ENCODE results near the gene USP31. TPM values are rescaled to one million over a fixed set of nuclear protein-coding genes. Genes with fewer than 3 reads are reported as not detected.
"Not testable (repeated sequence)": the region's sequence is repeated elsewhere in the genome, so short reads cannot be mapped to it uniquely, and the experiment has no call there.

Gene USP31
- total RNA-seq, 2 donors from 2014 or later = 24.0 to 31.1 TPM

DNA sequence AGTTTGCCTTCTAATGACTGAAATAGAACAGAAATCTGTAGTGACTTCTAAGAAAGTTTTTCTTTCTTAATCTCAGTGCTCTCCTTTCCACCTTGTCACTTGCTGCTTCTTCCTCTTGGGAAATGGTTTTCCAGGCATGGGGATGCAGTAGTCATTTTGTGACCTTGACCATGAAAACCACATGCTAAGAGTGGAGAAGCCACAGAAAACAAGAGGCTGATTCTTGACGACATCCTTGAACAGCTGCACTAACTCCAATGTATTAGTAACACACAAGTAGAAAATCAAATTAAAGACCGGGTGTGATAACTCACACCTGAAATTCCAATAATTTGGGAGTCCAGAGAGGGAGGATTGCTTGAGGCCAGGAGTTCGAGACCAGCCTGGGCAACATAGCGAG, 15.5 kb upstream of the USP31 start:
- intact Hi-C loops (cut with DNase I) = no loop called here
- ATAC-seq = no peak
- DNase-seq = no peak

DNA sequence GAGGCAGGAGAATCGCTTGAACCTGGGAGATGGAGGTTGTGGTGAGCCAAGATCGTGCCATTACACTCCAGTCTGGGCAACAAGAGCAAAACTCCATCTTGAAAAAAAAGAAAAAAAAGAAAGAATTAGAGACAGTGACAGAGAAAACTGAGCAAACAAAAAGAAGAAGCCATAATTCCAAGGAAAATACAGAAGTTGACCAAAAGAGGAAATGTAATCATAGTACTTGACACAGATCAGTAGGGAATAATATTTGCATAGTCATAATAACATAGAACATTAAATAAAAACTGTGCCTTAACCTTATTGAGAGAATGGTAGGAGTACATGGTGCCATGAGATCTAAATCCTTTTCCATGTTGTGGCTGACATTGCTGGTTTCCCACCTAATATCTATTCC, 14.7 kb upstream of the USP31 start:
- no peak for ATAC-seq
- intact Hi-C loops (cut with DNase I) = no loop called here
- DNase-seq = no peak

DNA sequence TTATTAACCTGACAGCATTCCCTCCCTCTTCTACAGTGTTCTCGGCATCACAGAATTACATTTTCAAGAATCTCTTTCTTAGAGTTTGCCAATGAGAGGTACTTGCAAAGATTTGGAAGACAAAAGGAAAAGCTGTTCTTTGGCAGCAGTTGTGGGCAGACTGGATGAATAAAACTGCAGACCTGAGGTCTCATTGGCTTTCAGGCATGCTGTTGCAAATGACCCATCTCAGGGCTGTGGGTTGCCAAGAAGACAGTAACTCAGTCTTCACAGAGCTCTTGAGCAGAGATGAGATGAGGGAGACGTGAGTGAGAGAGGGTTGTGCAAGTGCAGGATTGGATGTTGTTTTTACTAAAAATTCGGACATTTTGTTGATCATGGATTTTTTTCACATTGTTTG, 11.3 kb upstream of the USP31 start:
- no peak for DNase-seq
- intact Hi-C loops (cut with DNase I) = no loop called here
- ATAC-seq = no peak

DNA sequence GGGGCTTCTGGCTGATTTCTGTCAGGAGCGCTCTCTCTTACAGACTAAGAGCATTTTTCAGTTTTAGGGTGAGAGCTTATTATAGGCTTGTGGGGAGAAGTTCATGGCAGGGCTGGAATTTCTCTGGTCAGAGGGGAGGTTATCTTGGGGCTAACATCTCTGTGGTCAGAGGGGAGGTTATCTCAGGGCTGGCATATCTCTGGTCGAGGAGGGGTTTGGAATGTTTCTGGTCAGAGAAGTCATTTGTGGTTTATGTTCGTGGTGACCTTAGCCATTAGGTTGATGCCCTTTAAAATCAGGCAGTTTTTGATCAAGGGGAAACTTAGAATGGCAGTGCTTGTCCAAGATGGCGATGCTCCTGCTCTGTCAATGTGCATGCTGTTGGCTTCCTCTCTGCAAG, 10.8 kb upstream of the USP31 start:
- DNase-seq (no peak), ATAC-seq (no peak)
- intact Hi-C loops (cut with DNase I) = no loop called here

DNA sequence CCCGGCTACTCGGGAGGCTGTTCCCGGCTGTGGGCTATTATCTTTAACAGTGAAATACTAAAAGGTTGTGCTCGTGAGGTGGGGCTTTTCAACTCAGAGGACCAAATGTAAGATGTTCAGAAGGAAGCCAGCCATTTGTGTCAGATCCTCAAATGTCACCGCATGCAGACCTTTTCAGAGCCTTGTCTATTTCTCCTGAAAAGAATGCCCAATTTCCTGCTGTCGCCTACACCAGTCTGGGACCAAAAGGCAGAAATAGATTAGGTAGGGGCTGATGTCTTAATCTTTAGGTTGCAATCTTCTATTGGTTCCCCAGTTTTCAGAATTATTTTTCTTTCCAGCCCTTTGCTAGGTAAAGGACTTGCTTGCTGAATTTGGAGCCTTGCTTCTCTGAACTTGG, 8.9 kb upstream of the USP31 start:
- DNase-seq = no peak
- ATAC-seq = no peak
- intact Hi-C loops (cut with DNase I) = no loop called here

DNA sequence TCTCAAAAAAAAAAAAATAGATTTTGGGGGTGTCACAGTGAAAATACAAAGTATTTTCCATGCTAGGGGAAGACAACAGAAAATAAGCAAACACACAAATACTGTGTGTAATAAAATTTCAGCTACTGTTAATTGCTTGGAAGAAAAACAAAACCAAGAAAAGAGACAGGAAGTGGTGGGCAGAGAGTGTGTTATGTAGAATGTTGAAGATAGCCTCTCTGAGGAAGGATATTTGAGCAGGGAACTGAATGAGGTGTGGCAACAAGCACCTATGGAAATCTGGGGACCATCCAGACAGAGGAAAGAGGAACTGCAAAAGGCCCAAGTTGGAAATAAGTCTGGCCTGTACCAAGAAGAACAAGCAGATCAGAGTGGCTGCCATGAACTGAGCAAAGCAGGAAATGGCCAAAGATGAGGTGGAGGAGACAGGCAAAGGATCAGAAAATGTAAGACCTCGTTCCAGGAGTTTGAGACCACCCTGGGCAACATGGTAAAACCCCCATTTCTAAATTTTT, 7.8 kb upstream of the USP31 start:
- intact Hi-C loops (cut with DNase I) = no loop called here
- DNase-seq (no peak), ATAC-seq (no peak)

DNA sequence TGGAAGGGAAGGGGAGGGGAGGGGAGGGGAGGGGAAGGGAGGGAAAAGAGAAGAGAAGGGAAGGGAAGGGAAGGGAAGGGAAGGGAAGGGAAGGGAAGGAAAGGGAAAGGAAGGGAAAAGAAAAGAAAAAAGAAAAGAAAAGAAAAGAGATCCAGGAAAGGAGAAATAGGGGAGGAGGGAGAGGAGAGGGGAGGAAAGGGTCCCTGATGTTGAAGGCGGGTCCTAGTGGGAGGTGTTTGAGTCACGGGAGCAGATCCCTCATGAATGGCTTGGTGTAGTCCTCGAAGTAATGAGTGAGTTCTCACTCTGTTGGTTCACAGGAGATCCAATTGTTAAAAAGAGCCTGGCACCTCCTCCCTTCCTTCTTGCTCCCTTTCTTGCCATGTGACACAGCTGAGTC, 6.9 kb upstream of the USP31 start:
- intact Hi-C loops (cut with DNase I) = no loop called here
- ATAC-seq = no peak

DNA sequence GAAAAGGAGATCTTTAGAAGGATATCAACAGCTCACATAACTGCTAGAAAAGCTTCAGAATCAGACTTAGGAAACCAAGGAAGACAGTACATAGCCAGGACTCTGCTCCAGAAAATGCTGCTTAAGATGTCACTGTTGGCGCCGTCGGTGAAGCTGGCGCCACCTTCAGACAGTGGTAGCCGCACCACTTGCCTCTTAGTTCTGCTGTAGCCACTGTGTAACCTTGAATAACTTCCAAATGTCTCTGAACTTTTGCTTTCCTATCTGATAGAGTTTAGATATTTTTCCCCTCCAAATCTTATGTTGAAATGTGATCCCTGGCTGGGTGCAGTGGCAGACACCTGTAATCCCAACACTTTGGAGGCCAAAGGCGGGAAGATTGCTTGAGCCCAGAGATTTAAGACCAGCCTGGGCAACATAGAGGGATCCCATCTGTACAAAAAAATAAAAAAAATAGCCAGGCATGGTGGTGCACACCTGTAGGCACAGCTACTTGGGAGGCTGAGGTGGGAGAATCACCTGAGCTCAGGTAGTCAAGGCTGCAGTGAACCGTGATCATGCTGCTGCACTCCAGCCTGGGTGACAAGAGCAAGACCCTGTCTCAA, 6.3 kb upstream of the USP31 start:
- DNase-seq (no peak), ATAC-seq (peak in 1 of 2 donors; percentile 51)
- intact Hi-C loops (cut with DNase I) = no loop called here

More for the DNA sequence above, 6.9 kb upstream of the USP31 start:
- no peak for DNase-seq

DNA sequence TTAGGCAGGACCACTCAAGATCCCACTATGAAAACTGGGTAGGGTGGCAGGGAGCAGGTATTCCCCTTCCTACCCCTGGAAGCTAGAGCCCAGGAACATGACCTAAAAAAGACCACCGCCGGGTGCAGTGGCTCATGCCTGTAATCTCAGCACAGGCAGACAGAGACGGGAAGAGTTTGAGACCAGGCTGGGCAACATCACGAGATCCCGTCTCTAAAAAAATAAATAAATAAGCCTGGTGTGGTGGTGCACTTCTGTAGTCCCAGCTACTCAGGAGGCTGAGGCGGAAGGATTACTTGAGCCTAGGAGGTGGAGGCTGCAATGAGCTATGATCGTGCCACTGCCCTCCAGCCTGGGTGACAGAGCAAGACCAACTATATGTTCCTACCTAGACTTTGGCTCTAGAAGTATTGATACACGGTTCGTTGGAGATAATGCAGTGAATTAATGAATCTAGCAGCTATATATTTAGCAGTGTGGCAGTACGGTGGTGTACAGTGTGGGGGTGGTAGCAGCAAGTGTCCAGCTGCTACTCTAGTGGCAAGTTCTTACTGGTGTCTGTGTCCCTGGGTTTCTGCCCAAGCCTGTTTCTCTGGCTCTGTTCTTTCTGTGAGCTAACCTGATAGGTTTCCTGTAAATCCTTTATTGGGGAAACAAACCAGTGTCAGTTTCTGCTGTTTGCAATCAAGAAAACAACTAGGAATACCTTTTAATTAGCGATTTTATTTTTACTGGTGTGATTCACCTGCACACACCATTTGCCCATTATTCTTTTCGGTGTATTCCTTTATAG, 3.3 kb upstream of the USP31 start:
- ATAC-seq = no peak
- intact Hi-C loops (cut with DNase I) = no loop called here

DNA sequence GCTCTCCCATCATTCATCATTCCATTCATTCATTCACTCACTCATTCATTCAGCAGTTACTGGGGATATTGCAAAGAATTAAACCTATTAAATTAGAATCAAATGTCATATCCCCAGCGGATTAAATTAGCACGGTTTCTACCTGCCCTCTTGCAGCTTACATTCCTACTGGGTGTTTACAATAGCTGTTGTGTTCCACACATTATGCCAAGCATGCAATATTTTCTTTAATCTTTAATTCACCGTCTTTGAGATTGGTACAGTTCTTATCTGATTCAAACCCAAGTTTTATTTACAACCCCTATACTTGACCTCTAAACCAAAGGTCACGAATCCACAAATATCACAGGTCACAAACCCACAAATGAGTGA, 727 bp upstream of the USP31 start:
- ATAC-seq (no peak), DNase-seq (no peak)
- intact Hi-C loops (cut with DNase I) = loop anchor here (5.0 kb wide), 2 partner anchors 43 to 78 kb away; no protein-coding TSS in a partner anchor

More for the DNA sequence above, 3.3 kb upstream of the USP31 start:
- DNase-seq = no peak

DNA sequence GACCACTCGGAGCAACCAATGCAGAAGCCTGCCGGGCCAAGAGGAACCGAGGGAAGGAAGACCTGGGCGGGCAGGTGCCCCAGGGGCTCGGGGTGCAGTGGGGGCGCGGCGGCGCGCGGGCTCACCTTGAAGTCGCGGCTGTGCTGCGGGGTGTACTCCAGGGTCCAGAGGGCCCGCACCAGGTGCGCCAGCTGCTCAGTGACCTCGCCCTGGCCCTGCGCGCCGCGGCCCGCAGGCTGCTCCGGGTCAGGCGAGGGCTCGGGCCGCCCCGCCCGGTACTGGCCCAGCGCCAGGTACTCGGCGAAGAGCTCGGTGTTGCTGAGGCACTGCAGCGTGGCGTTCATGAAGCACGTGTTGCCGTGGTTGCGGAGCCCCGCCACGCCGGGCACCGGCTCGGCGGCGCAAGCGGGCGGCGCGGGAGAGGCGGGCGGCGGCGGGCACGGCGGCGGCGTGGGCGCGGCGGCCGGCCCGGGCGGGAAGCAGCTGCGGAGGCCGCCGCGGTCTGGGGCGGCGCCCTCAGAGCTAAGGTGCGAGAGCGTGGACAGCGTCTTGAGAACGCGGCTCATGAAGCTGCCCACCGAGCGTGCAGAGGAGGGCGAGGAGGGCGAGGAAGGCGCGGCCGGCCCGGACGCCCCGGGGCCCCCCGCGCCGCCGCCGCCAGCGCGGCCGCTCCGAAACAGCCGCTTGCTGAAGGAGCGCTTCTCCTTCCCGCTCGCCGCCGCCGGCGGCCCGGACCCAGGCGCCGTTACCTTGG, 562 bp downstream of the USP31 start:
- ATAC-seq (peak; percentile 48 to 56), DNase-seq (peak; percentile 79)
- intact Hi-C loops (cut with DNase I) = loop anchor here (5.0 kb wide), 2 partner anchors 41 to 76 kb away; no protein-coding TSS in a partner anchor

DNA sequence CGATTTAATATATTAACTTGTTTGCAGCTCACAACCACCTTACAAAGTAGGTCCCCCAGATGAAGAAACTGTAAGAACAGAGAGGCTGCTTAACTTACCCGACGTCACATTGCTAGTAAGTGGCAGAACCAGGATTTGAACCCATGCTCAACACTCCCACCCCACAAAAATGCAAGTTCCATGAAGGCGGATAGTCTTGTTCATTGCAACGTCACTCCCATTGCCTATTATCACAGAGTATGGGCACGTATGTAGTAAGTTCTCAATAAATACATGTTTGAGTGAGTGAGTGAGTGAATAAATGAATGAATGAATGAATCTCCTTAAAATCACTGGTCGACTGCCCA, 1.1 kb downstream of the USP31 start:
- intact Hi-C loops (cut with DNase I) = loop anchor here (5.0 kb wide), 2 partner anchors 41 to 76 kb away; no protein-coding TSS in a partner anchor
- DNase-seq = no peak
- no peak for ATAC-seq

DNA sequence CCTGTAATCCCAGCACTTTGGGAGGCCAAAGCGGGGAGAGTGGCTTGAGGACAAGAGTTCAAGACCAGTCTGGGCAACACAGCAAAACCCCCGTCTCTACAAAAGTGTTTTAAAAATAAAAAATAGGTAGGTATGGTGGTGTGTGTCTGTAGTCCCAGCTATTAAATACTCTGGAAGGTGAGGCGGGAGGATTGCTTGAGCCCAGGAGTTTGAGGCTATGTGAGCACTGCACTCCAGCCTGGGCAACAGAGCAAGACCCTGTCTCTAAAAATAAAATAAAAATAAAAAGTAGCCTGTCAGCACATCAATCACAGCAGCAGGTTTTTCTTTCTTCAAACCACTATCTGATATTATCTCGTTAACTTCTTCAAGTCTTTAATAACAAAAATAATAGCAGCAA, 1.6 kb downstream of the USP31 start:
- intact Hi-C loops (cut with DNase I) = loop anchor here (5.0 kb wide), 2 partner anchors 40 to 75 kb away; no protein-coding TSS in a partner anchor
- ATAC-seq (no peak), DNase-seq (no peak)

DNA sequence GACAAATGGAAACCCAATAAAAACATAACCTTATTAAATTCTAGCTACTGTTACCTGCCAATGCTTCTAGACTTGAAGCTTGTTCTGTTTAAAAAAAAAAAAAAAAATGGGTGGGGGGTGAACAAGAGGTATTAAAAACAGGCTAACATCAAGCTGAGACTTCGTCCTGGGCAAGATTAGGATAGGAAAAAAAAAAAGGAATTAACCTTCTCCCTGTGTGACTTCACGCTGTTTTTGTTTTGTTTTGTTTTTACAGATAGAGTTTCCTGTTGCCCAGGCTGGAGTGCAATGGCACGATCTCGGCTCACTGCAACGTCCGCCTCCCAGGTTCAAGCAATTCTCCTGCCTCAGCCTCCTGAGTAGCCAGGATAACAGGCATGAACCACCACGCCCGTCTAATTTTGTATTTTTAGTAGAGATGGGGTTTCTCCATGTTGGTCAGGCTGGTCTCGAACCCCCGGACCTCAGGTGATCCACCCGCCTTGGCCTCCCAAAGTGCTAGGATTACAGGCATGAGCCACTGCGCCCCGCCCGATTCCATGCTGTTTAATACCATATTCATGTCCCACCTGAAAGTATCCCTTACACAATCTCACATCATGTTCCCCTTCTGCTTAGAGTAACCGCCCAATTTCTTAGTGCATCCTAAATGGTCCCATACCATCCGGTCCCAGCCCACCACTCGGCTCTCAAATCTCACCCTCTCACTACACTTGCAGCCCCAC, 2.2 kb downstream of the USP31 start:
- ATAC-seq (no peak), DNase-seq (no peak)
- intact Hi-C loops (cut with DNase I) = loop anchor here (5.0 kb wide), 2 partner anchors 40 to 75 kb away; no protein-coding TSS in a partner anchor

DNA sequence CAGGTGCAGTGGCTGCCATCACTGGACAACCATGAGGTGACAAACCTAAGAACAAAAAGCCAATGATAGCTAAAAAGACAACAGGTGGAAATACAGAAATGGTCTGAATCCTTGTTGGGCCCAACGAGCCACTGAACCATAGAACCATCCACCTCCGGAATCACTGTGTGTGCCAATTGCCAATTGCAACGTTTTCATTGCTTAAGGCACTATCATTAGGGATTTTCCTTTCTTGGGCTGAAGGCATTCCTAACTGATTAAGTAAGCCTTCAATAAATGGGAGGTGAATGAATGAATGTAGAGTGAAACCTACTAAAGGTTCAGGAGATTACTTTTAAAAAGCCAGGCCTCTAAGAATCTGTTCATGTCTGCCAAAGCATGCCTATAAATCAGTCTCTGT, 3.6 kb downstream of the USP31 start:
- no peak for DNase-seq
- ATAC-seq = no peak
- intact Hi-C loops (cut with DNase I) = loop anchor here (5.0 kb wide), 2 partner anchors 38 to 73 kb away; no protein-coding TSS in a partner anchor

DNA sequence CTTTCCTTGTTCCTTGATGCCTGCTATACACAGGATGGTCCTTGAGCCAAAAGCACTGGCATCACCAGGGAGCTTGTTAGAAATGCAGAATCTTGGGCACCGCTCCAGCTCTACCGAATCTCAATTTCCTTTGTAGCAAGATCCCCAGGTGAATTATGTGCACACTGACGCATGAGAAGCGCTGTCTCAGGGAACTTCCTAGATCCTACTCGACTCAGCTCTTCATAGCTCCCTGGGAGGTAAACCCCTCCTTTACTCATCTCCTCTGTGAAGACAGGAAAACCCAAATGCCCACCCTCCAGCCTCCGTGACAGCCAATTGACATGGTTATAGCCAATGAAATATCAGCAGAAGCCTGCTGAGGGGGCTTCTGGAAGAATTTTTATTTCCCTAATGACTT, 4.1 kb downstream of the USP31 start:
- no peak for DNase-seq
- intact Hi-C loops (cut with DNase I) = loop anchor here (5.0 kb wide), 2 partner anchors 38 to 73 kb away; no protein-coding TSS in a partner anchor
- ATAC-seq = no peak

DNA sequence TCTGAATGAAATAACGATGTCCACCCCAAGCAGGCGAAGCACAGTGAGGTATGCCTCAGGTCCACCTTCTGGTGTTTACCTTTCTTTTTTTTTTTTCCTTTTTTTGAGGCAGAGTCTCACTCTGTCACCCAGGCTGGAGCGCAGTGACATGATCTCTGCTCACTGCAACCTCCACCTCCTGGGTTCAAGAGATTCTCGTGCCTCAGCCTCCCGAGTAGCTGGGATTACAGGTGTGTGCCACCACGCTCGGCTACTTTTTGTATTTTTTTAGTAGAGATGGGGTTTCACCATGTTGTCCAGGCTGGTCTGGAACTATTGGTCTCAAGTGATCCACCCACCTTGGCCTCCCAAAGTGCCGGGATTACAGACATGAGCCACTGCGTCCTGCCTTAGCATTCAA, 4.9 kb downstream of the USP31 start:
- intact Hi-C loops (cut with DNase I) = loop anchor here in 1 of 2 donors (5.0 kb wide), 1 partner anchor 72 kb away; no protein-coding TSS in a partner anchor
- not testable (repeated sequence) for ATAC-seq, DNase-seq

DNA sequence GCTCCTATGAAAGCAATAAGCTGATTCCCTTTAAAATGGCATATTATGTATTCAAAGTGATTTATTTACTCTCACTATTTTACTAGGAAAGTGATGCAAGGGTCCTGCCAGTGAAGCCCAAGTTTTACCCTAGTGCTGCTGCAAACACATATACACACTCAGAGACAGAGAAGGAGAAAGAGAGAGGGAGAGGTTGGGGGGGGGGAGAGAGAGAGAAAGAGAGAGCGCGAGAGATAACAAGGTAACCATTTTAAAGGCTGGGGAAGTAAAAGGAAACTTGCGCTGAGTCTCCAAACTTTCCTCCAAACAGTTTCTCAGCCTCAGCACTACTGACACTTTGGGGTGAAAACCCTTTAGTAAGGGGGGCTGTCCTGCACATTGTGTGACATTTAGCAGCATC, 5.9 kb downstream of the USP31 start:
- ATAC-seq = no peak
- intact Hi-C loops (cut with DNase I) = loop anchor here in 1 of 2 donors (5.0 kb wide), 1 partner anchor 71 kb away; no protein-coding TSS in a partner anchor
- DNase-seq = no peak

Data from left cardiac atrium (tissue), 4 donors.